Endothelial cell of umbilical vein (primary cell): ENCODE measurements around the gene EIF4E3.

ENCODE experiments used
- CTCF ChIP-seq, 2 donors: IDR thresholded peaks; 1 replicate in 1 of 2; 2 replicates in 1 of 2; pipeline ENCODE4 v1.5.1; 2011; ENCODE audit warnings: low read length in 2 of 2, mild to moderate bottlenecking in 2 of 2, moderate library complexity in 2 of 2, control low read depth in 1 of 2, inconsistent platforms in 1 of 2, low read depth in 1 of 2; ENCODE audit not compliant: insufficient read depth in 1 of 2; ENCODE audit errors: extremely low read depth in 1 of 2
- EZH2 ChIP-seq: IDR thresholded peaks from 2 replicates; pipeline ENCODE4 v1.6.1; 2012; ENCODE audit warnings: borderline replicate concordance, low read depth, mild to moderate bottlenecking, moderate library complexity, low read length, inconsistent platforms; ENCODE audit not compliant: severe bottlenecking
- GATA2 ChIP-seq: IDR thresholded peaks from 2 replicates; pipeline ENCODE4 v1.7.0; 2011; ENCODE audit warnings: low read depth, mild to moderate bottlenecking, moderate library complexity, mixed read lengths, low read length; ENCODE audit not compliant: insufficient read length, insufficient read depth
- MAX ChIP-seq: IDR thresholded peaks from 2 replicates; pipeline ENCODE4 v1.6.1; 2011; ENCODE audit not compliant: insufficient read depth, insufficient read length
- POLR2A ChIP-seq: IDR thresholded peaks from 2 replicates; pipeline ENCODE4 v1.6.1; 2012; ENCODE audit warnings: low read depth, mild to moderate bottlenecking, control low read depth, low read length
- POLR2AphosphoS5 ChIP-seq: IDR thresholded peaks from 2 replicates; pipeline ENCODE4 v1.6.1; 2012; ENCODE audit warnings: low read depth, mild to moderate bottlenecking, control low read depth, low read length, moderate library complexity; ENCODE audit not compliant: insufficient read depth

DNA sequence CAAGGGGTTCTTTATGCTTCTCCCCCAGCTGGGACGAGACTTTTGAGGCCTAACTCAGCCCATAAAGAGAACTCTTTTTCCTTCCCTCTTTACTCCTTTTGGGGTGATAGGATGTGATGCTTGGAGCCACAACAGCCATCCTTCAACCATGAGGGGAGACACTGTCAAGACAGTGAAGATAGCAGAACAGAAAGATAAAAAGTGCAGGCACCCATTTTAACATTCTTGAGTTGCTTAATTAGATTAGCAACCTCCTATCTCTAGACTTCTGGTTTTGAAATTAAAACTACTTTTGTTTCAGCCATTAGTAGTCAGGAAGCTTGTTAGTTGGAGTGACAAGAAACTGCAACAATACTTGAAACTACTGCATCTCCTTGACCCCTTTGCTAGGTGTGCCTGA is 34.9 kb upstream of the EIF4E3 start:
- TF ChIP-seq POLR2AphosphoS5, result no peak
- no peak for TF ChIP-seq CTCF (IDR thresholded peaks at IDR 0.05; ENCODE audit: extremely low read depth in 1 of 2, insufficient read depth in 1 of 2, low read depth in 1 of 2, low read length in 2 of 2)
- TF ChIP-seq POLR2A, result no peak
- TF ChIP-seq GATA2, result no peak
- no peak for TF ChIP-seq EZH2
- TF ChIP-seq MAX, result no peak
